ENCODE data around the gene ATP6V1G3.

Gene ATP6V1G3

DNA sequence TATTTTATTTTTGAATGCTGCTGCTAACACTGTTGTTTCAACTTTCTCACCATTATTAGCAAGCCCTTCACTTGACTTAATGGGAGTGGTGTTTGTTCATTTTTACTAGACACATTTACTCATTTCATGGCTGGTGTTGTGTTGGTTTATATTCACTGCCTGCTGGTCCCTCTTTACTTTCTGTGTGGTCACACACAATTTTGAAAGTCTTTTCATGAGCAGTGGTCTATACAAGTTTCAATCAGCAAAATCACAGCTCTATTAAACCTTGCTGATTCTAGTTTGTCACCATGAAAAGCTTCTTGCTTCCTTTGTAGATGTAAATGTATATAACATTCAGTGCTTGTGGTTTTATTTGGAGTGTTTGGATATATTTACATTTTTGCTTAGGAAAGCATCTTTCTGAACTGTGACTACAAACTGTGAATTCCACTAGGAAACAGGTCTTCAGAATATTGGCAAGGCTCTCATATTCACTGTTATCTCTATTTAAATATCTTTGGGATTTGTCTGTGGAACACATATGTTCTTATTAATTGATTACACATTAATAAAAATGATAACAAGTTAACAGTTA is 22.8 kb downstream of the ATP6V1G3 start (continued):
- TF ChIP-seq SCRT2 (tag by site-specific recombination; IDR thresholded peaks at IDR 0.05) (no peak), WT1 (tag by site-specific recombination; IDR thresholded peaks at IDR 0.05) (no peak), SETDB1 (IDR thresholded peaks at IDR 0.05; ENCODE audit: insufficient read length, low read length) (no peak)
- TF ChIP-seq, protein P1, sequence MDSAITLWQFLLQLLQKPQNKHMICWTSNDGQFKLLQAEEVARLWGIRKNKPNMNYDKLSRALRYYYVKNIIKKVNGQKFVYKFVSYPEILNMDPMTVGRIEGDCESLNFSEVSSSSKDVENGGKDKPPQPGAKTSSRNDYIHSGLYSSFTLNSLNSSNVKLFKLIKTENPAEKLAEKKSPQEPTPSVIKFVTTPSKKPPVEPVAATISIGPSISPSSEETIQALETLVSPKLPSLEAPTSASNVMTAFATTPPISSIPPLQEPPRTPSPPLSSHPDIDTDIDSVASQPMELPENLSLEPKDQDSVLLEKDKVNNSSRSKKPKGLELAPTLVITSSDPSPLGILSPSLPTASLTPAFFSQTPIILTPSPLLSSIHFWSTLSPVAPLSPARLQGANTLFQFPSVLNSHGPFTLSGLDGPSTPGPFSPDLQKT (IDR thresholded peaks at IDR 0.05; ENCODE audit: borderline replicate concordance, low read depth, low read length): no peak

DNA sequence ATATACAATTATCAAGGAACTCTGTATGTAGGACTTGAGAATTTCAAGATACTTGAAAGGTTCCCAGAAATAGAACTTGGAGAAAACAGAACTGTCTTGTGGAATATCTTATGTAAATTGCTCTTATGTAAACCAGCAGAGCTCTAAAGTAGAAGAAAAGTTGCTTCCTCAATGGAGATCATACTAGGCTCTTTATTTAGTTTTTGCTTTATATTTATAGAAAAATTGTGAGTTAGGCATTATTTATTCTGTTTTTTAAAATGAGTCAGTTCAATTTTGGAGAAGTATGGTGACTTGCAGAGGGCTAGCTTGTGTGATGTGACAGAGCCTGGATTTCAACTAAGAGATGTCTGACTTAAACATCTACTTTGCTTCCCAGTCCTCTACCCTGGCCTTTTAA is 40.4 kb downstream of the ATP6V1G3 start:
- TF ChIP-seq ZBTB8A (tag by site-specific recombination; IDR thresholded peaks at IDR 0.05) (no peak), ZNF2 (tag by site-specific recombination; IDR thresholded peaks at IDR 0.05) (no peak), SETDB1 (IDR thresholded peaks at IDR 0.05; ENCODE audit: insufficient read length, low read length) (no peak), MEIS1 (CRISPR knock-in tag; IDR thresholded peaks at IDR 0.05; ENCODE audit: borderline replicate concordance) (no peak), KLF10 (tag by site-specific recombination; IDR thresholded peaks at IDR 0.05) (no peak), ZNF692 (tag by site-specific recombination; IDR thresholded peaks at IDR 0.05) (no peak), TRIM28 (IDR thresholded peaks at IDR 0.05; ENCODE audit: borderline replicate concordance, low read length) (no peak)
- TF ChIP-seq, protein P2, sequence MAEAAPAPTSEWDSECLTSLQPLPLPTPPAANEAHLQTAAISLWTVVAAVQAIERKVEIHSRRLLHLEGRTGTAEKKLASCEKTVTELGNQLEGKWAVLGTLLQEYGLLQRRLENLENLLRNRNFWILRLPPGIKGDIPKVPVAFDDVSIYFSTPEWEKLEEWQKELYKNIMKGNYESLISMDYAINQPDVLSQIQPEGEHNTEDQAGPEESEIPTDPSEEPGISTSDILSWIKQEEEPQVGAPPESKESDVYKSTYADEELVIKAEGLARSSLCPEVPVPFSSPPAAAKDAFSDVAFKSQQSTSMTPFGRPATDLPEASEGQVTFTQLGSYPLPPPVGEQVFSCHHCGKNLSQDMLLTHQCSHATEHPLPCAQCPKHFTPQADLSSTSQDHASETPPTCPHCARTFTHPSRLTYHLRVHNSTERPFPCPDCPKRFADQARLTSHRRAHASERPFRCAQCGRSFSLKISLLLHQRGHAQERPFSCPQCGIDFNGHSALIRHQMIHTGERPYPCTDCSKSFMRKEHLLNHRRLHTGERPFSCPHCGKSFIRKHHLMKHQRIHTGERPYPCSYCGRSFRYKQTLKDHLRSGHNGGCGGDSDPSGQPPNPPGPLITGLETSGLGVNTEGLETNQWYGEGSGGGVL (tag by site-specific recombination; IDR thresholded peaks at IDR 0.05): no peak
- no peak overlapping the region for H3K27ac ChIP-seq (ENCODE audit: extremely low read depth, low read depth, low read length)
- ChIA-PET POLR2A (no interaction called here), CTCF (no interaction called here)
- no peak overlapping the region for H3K4me3 ChIP-seq (ENCODE audit: low read depth, low read length)
- no peaks in the 10 kb centered on the region for H3K9me3 ChIP-seq (ENCODE audit: control insufficient read depth, insufficient read depth, low read depth, low read length)
- H3K4me1 ChIP-seq (ENCODE audit: control insufficient read depth, insufficient read depth, low read length): no peaks in the 10 kb centered on the region
- H3K36me3 ChIP-seq (ENCODE audit: control insufficient read depth in 2 of 2, insufficient read depth in 1 of 2, low read length in 2 of 2): no peaks in the 10 kb centered on the region

GRCh38 chr1:198499588-198499987 is 40.9 kb downstream of the ATP6V1G3 start:
- Histone ChIP-seq H3K4me1 (ENCODE audit: control insufficient read depth, insufficient read depth, low read length) (no peaks in the 10 kb centered on the region), H3K4me3 (ENCODE audit: low read depth, low read length) (no peak overlapping the region), H3K27ac (ENCODE audit: extremely low read depth, low read depth, low read length) (no peak overlapping the region), H3K36me3 (ENCODE audit: control insufficient read depth in 2 of 2, insufficient read depth in 1 of 2, low read length in 2 of 2) (no peaks in the 10 kb centered on the region), H3K9me3 (ENCODE audit: control insufficient read depth, insufficient read depth, low read depth, low read length) (no peaks in the 10 kb centered on the region)
- POLR2A ChIA-PET: no interaction called here
- TF ChIP-seq, protein P3, sequence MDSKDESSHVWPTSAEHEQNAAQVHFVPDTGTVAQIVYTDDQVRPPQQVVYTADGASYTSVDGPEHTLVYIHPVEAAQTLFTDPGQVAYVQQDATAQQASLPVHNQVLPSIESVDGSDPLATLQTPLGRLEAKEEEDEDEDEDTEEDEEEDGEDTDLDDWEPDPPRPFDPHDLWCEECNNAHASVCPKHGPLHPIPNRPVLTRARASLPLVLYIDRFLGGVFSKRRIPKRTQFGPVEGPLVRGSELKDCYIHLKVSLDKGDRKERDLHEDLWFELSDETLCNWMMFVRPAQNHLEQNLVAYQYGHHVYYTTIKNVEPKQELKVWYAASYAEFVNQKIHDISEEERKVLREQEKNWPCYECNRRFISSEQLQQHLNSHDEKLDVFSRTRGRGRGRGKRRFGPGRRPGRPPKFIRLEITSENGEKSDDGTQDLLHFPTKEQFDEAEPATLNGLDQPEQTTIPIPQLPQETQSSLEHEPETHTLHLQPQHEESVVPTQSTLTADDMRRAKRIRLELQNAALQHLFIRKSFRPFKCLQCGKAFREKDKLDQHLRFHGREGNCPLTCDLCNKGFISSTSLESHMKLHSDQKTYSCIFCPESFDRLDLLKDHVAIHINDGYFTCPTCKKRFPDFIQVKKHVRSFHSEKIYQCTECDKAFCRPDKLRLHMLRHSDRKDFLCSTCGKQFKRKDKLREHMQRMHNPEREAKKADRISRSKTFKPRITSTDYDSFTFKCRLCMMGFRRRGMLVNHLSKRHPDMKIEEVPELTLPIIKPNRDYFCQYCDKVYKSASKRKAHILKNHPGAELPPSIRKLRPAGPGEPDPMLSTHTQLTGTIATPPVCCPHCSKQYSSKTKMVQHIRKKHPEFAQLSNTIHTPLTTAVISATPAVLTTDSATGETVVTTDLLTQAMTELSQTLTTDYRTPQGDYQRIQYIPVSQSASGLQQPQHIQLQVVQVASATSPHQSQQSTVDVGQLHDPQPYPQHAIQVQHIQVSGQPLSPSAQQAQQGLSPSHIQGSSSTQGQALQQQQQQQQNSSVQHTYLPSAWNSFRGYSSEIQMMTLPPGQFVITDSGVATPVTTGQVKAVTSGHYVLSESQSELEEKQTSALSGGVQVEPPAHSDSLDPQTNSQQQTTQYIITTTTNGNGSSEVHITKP (tag by site-specific recombination; IDR thresholded peaks at IDR 0.05): no peak
- TF ChIP-seq, protein P4, sequence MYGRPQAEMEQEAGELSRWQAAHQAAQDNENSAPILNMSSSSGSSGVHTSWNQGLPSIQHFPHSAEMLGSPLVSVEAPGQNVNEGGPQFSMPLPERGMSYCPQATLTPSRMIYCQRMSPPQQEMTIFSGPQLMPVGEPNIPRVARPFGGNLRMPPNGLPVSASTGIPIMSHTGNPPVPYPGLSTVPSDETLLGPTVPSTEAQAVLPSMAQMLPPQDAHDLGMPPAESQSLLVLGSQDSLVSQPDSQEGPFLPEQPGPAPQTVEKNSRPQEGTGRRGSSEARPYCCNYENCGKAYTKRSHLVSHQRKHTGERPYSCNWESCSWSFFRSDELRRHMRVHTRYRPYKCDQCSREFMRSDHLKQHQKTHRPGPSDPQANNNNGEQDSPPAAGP (tag by site-specific recombination; IDR thresholded peaks at IDR 0.05): no peak
- no peak for TF ChIP-seq TCF7L2 (IDR thresholded peaks at IDR 0.05; ENCODE audit: borderline replicate concordance, low read depth, low read length)
- TF ChIP-seq ZNF202 (tag by site-specific recombination; IDR thresholded peaks at IDR 0.05; ENCODE audit: borderline replicate concordance): no peak
- no peak for TF ChIP-seq SCRT1 (tag by site-specific recombination; IDR thresholded peaks at IDR 0.05; ENCODE audit: borderline replicate concordance)
- TF ChIP-seq, protein P5, sequence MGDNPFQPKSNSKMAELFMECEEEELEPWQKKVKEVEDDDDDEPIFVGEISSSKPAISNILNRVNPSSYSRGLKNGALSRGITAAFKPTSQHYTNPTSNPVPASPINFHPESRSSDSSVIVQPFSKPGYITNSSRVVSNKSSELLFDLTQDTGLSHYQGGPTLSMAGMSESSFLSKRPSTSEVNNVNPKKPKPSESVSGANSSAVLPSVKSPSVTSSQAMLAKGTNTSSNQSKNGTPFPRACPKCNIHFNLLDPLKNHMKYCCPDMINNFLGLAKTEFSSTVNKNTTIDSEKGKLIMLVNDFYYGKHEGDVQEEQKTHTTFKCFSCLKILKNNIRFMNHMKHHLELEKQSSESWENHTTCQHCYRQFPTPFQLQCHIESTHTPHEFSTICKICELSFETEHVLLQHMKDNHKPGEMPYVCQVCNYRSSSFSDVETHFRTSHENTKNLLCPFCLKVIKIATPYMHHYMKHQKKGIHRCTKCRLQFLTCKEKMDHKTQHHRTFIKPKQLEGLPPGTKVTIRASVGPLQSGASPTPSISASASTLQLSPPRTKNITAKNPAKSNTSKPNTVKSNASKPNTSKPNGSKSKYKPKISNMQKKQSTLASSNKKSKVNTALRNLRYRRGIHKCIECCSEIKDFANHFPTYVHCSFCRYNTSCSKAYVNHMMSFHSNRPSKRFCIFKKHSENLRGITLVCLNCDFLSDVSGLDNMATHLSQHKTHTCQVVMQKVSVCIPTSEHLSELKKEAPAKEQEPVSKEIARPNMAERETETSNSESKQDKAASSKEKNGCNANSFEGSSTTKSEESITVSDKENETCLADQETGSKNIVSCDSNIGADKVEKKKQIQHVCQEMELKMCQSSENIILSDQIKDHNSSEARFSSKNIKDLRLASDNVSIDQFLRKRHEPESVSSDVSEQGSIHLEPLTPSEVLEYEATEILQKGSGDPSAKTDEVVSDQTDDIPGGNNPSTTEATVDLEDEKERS (tag by site-specific recombination; IDR thresholded peaks at IDR 0.05): no peak
- TF ChIP-seq OSR2 (tag by site-specific recombination; IDR thresholded peaks at IDR 0.05): no peak
- TF ChIP-seq ZNF792 (tag by site-specific recombination; IDR thresholded peaks at IDR 0.05): no peak
- no peak for TF ChIP-seq ZSCAN16 (tag by site-specific recombination; IDR thresholded peaks at IDR 0.05)
- no peak for TF ChIP-seq ZFP37 (tag by site-specific recombination; IDR thresholded peaks at IDR 0.05)
- CTCF ChIA-PET: no interaction called here

Measured in HEK293 (cell line).